IMR-90 (cell line): ENCODE data around the gene FGD3. TPM values are rescaled to one million over a fixed set of nuclear protein-coding genes. Genes with fewer than 3 reads are reported as not detected.

Experiments
- ATAC-seq: fragments of 200-7000 bp; cut with Tn5 transposase; 2 replicates; pipeline ENCODE4 v1.9.1; 2020; ENCODE audit warnings: low read depth, mild to moderate bottlenecking, moderate library complexity
- BruUV-seq: library from RNA; stranded (reverse); fragments of 400-500 nt; replicated peaks from 2 replicates; lab custom pipeline; 2021; lab: Mats Ljungman, UMichigan
- CTCF ChIA-PET: fragments of 300-600 bp; formaldehyde crosslinking; extraction: SDS; loops from one replicate; lab custom pipeline; 2021; ENCODE audit warnings: antibody characterized with exemption; lab: Yijun Ruan, JAX
- POLR2A ChIA-PET: fragments of 300-600 bp; sonication (Branson Sonifier 250); formaldehyde crosslinking; loops from one replicate; lab custom pipeline; 2022; ENCODE audit warnings: antibody characterized with exemption; ENCODE audit not compliant: unreplicated experiment; lab: Charles Lee
- DNase-seq: peaks from one replicate; pipeline ENCODE4 v3.0.0; 2013
- H2AFZ ChIP-seq: replicated peaks from 2 replicates; pipeline ENCODE3; 2013; ENCODE audit warnings: low read length, mild to moderate bottlenecking; ENCODE audit not compliant: poor library complexity
- H2AK5ac ChIP-seq: 2 replicates; pipeline ENCODE4 v1.6.1; 2013; ENCODE audit warnings: low read depth, low read length, inconsistent platforms
- H2AK9ac ChIP-seq: replicated peaks from 2 replicates; pipeline ENCODE3; 2013; ENCODE audit warnings: mild to moderate bottlenecking, low read depth, low read length, moderate library complexity; ENCODE audit not compliant: poor library complexity
- H2BK120ac ChIP-seq: 2 replicates; pipeline ENCODE4 v1.6.1; 2013; ENCODE audit warnings: low read depth, low read length, inconsistent platforms
- H2BK15ac ChIP-seq: 3 replicates; pipeline ENCODE4 v1.6.1; 2013; ENCODE audit warnings: low read depth, low read length, inconsistent platforms
- H2BK20ac ChIP-seq: 2 replicates; pipeline ENCODE4 v1.6.1; 2013; ENCODE audit warnings: low read depth, mild to moderate bottlenecking, inconsistent platforms, low read length, moderate library complexity
- H2BK5ac ChIP-seq: 2 replicates; pipeline ENCODE4 v1.6.1; 2013; ENCODE audit warnings: mild to moderate bottlenecking, low read depth, low read length, inconsistent platforms; ENCODE audit not compliant: poor library complexity, severe bottlenecking
- H3K14ac ChIP-seq: replicated peaks from 2 replicates; pipeline ENCODE4 v1.6.1; 2013; ENCODE audit warnings: low read depth, low read length, inconsistent platforms
- H3K18ac ChIP-seq: 2 replicates; pipeline ENCODE4 v1.6.1; 2013; ENCODE audit warnings: low read depth, low read length, control low read depth
- H3K23ac ChIP-seq: 2 replicates; pipeline ENCODE4 v1.6.1; 2013; ENCODE audit warnings: low read depth, low read length, inconsistent platforms
- H3K27ac ChIP-seq: 2 replicates; pipeline ENCODE4 v1.5.1; 2013; ENCODE audit warnings: mild to moderate bottlenecking, control low read depth, low read length; ENCODE audit not compliant: insufficient read depth
- H3K27me3 ChIP-seq: 2 replicates; pipeline ENCODE4 v1.6.1; 2013; ENCODE audit warnings: low read length; ENCODE audit not compliant: control insufficient read depth, insufficient read depth
- H3K36me3 ChIP-seq: 2 replicates; pipeline ENCODE4 v1.6.1; 2013; ENCODE audit warnings: low read length, mixed read lengths; ENCODE audit not compliant: control insufficient read depth, insufficient read depth
- H3K4ac ChIP-seq: 2 replicates; pipeline ENCODE4 v1.6.1; 2013; ENCODE audit warnings: low read depth, low read length, inconsistent platforms
- H3K4me1 ChIP-seq: 2 replicates; pipeline ENCODE4 v1.6.1; 2013; ENCODE audit warnings: low read length, mixed read lengths; ENCODE audit not compliant: control insufficient read depth, insufficient read depth
- H3K4me2 ChIP-seq: 2 replicates; pipeline ENCODE4 v1.6.1; 2013; ENCODE audit warnings: low read depth, mild to moderate bottlenecking, control low read depth, low read length, moderate library complexity
- H3K4me3 ChIP-seq: 2 replicates; pipeline ENCODE4 v1.5.1; 2013; ENCODE audit warnings: low read depth, mild to moderate bottlenecking, control low read depth, low read length, moderate library complexity; ENCODE audit not compliant: insufficient read depth
- H3K56ac ChIP-seq: 2 replicates; pipeline ENCODE4 v1.6.1; 2013; ENCODE audit warnings: low read length, inconsistent platforms; ENCODE audit not compliant: insufficient read depth; ENCODE audit errors: extremely low read depth
- H3K79me1 ChIP-seq, 2 experiments: 2 replicates each; pipeline ENCODE4 v1.6.1; 2013; ENCODE audit warnings: low read length in 2 of 2, inconsistent platforms in 1 of 2, low read depth in 1 of 2
- H3K9ac ChIP-seq: 2 replicates; pipeline ENCODE4 v1.6.1; 2013; ENCODE audit warnings: low read depth, low read length, control low read depth
- H3K9me1 ChIP-seq: 2 replicates; pipeline ENCODE4 v1.6.1; 2013; ENCODE audit warnings: low read length, inconsistent platforms; ENCODE audit not compliant: insufficient read depth
- H3K9me3 ChIP-seq: 2 replicates; pipeline ENCODE4 v1.6.1; 2013; ENCODE audit warnings: low read length; ENCODE audit not compliant: control insufficient read depth, insufficient read depth
- H4K20me1 ChIP-seq: 2 replicates; pipeline ENCODE4 v1.6.1; 2013; ENCODE audit warnings: low read length, inconsistent platforms; ENCODE audit not compliant: insufficient read depth
- H4K5ac ChIP-seq: 2 replicates; pipeline ENCODE4 v1.6.1; 2013; ENCODE audit warnings: mild to moderate bottlenecking, low read depth, low read length, control low read depth
- H4K8ac ChIP-seq, 2 experiments: 2 replicates each; pipeline ENCODE4 v1.6.1; 2013; ENCODE audit warnings: low read depth in 2 of 2, low read length in 2 of 2, control low read depth in 1 of 2, inconsistent platforms in 1 of 2
- H4K91ac ChIP-seq: 2 replicates; pipeline ENCODE4 v1.6.1; 2013; ENCODE audit warnings: low read depth, low read length, inconsistent platforms; ENCODE audit not compliant: insufficient read depth
- BHLHE40 ChIP-seq: fragments of 150-350 bp; IDR thresholded peaks from 2 replicates; pipeline ENCODE4 v1.6.1; 2016; ENCODE audit warnings: mild to moderate bottlenecking, low read depth, low read length
- CEBPB ChIP-seq: IDR thresholded peaks from 2 replicates; pipeline ENCODE4 v1.6.1; 2012; ENCODE audit warnings: low read depth, low read length, improper control_type of control experiment
- CHD1 ChIP-seq: IDR thresholded peaks from 2 replicates; pipeline ENCODE4 v1.6.1; 2012; ENCODE audit warnings: low read depth, low read length, improper control_type of control experiment
- CTCF ChIP-seq: conservative IDR thresholded peaks from 2 replicates; pipeline ENCODE4 v1.5.1; 2012; ENCODE audit warnings: mild to moderate bottlenecking, low read depth, low read length, improper control_type of control experiment
- ELK1 ChIP-seq: fragments of 150-350 bp; IDR thresholded peaks from 2 replicates; pipeline ENCODE4 v1.6.1; 2016; ENCODE audit warnings: low read depth, mild to moderate bottlenecking, low read length, moderate library complexity, borderline replicate concordance
- MAFK ChIP-seq: IDR thresholded peaks from 2 replicates; pipeline ENCODE4 v1.6.1; 2012; ENCODE audit warnings: low read depth, low read length, improper control_type of control experiment
- MAZ ChIP-seq: IDR thresholded peaks from 2 replicates; pipeline ENCODE4 v1.6.1; 2012; ENCODE audit warnings: low read depth, mild to moderate bottlenecking, low read length, improper control_type of control experiment, moderate library complexity, borderline replicate concordance
- MXI1 ChIP-seq: IDR thresholded peaks from 2 replicates; pipeline ENCODE4 v1.6.1; 2012; ENCODE audit warnings: low read depth, mild to moderate bottlenecking, low read length, moderate library complexity, borderline replicate concordance
- NFE2L2 ChIP-seq: fragments of 150-350 bp; IDR thresholded peaks from 2 replicates; pipeline ENCODE4 v1.6.1; 2016; ENCODE audit warnings: low read depth, mild to moderate bottlenecking, low read length
- POLR2A ChIP-seq: IDR thresholded peaks from 2 replicates; pipeline ENCODE4 v1.6.1; 2012; ENCODE audit warnings: mild to moderate bottlenecking, low read depth, low read length
- RAD21 ChIP-seq: IDR thresholded peaks from 2 replicates; pipeline ENCODE4 v1.6.1; 2012; ENCODE audit warnings: low read length, improper control_type of control experiment
- RCOR1 ChIP-seq: IDR thresholded peaks from 2 replicates; pipeline ENCODE4 v1.6.1; 2012; ENCODE audit warnings: mild to moderate bottlenecking, low read length, improper control_type of control experiment; ENCODE audit not compliant: insufficient replicate concordance
- RFX5 ChIP-seq: IDR thresholded peaks from 2 replicates; pipeline ENCODE4 v1.8.0; 2012; ENCODE audit warnings: low read depth, mild to moderate bottlenecking, low read length, moderate library complexity
- SMC3 ChIP-seq: fragments of 150-350 bp; IDR thresholded peaks from 2 replicates; pipeline ENCODE4 v1.6.1; 2016; ENCODE audit warnings: low read depth, mild to moderate bottlenecking, antibody characterized with exemption, low read length, moderate library complexity
- USF2 ChIP-seq: fragments of 150-350 bp; IDR thresholded peaks from 2 replicates; pipeline ENCODE4 v1.6.1; 2017; ENCODE audit warnings: mild to moderate bottlenecking, antibody characterized with exemption, low read length, low read depth
- WGBS, 2 experiments: methylation state at CpG; one replicate each; pipeline versions ENCODE4 v1.1.5 to v1.1.7; 2013; ENCODE audit warnings: missing lambda C conversion rate in 2 of 2; ENCODE audit not compliant: insufficient read length in 1 of 2; ENCODE audit errors: extremely low coverage in 2 of 2; 5-methylcytosine and 5-hydroxymethylcytosine counted together
- dilution Hi-C: fragments of 300-500 bp; cut with HindIII; formaldehyde crosslinking; loops from one replicate; pipeline ENCODE4 v1.14.3; 2018; ENCODE audit warnings: low sequenced_read_pairs; ENCODE audit not compliant: unreplicated experiment
- in situ Hi-C: fragments of 300-500 bp; cut with MboI; formaldehyde crosslinking; loops from 3 replicates; pipeline ENCODE4 v1.14.3; 2019; ENCODE audit warnings: low sequenced_read_pairs, inconsistent platforms, mixed read lengths
- intact Hi-C: fragments of 100-400 bp; cut with micrococcal nuclease; formaldehyde crosslinking; loops from 2 replicates; pipeline ENCODE4 v1.10.0; 2022
- polyA plus RNA-seq, 3 experiments: library from polyadenylated mRNA; depleted of rRNA; stranded (reverse); fragments of >200 nt; gene quantifications; 2 replicates each; pipeline ENCODE4 v1.2.3, GENCODE V29; 2012; ENCODE audit warnings: low replicate concordance in 1 of 3
- total RNA-seq: library from RNA; depleted of rRNA; stranded (reverse); fragments of >200 nt; gene quantifications from 2 replicates; pipeline ENCODE4 v1.2.3, GENCODE V29; 2012

FGD3 gene
- total and polyA plus RNA-seq, 2 of the 4 experiments (the other 2 are of a cell fraction) = not detected

GRCh38 chr9:93048566-93049448, 101.5 kb downstream of the FGD3 start:
- H3K4me1 ChIP-seq = no peaks in the 10 kb centered on the region
- no peak overlapping the region for H3K4ac ChIP-seq
- DNase-seq (no peak), ATAC-seq (no peak)
- no peak overlapping the region for H3K18ac ChIP-seq
- no peak overlapping the region for H3K4me2 ChIP-seq
- CTCF ChIA-PET = no interaction called here
- no peak overlapping the region for H4K91ac ChIP-seq
- H2AK9ac ChIP-seq = no peak overlapping the region
- 85% methylated on average over 5 of the region's 8 CpGs; no CpG with 5 or more reads in 1 of the 2 experiments for WGBS, 2 experiments
- no peaks in the 10 kb centered on the region for H3K9me1 ChIP-seq
- H3K9ac ChIP-seq = no peak overlapping the region
- H3K79me1 ChIP-seq = no peaks in the 10 kb centered on the region
- H3K27me3 ChIP-seq = peaks cover 20% of the 10 kb centered on the region
- no peaks in the 10 kb centered on the region; the same call in 1 of the 2 replicates for H3K9me3 ChIP-seq
- no peak overlapping the region for H4K5ac ChIP-seq
- no peak overlapping the region for H2BK20ac ChIP-seq
- H2BK5ac ChIP-seq = no peak overlapping the region
- no peak overlapping the region for H2BK120ac ChIP-seq
- no peak overlapping the region for H2BK15ac ChIP-seq
- no peaks in the 10 kb centered on the region for H3K36me3 ChIP-seq
- no peak overlapping the region for H3K4me3 ChIP-seq
- dilution Hi-C loops (no loop called here), intact Hi-C loops (no loop called here), in situ Hi-C loops (no loop called here)
- POLR2A ChIA-PET = no interaction called here
- H3K27ac ChIP-seq = no peak overlapping the region
- H4K20me1 ChIP-seq = no peaks in the 10 kb centered on the region
- no peak overlapping the region for H3K56ac ChIP-seq
- H3K23ac ChIP-seq = no peak overlapping the region
- H2AK5ac ChIP-seq = no peak overlapping the region
- no peak overlapping the region for H2AFZ ChIP-seq
- no peak overlapping the region for H3K14ac ChIP-seq
- BruUV-seq = no TSS peak
- H4K8ac ChIP-seq = no peak overlapping the region
- TF ChIP-seq ELK1 (no peak), BHLHE40 (no peak), CHD1 (no peak), POLR2A (no peak), NFE2L2 (no peak), CTCF (no peak), MAZ (no peak), MAFK (no peak), RAD21 (no peak), CEBPB (no peak), RCOR1 (no peak), MXI1 (no peak), SMC3 (no peak), RFX5 (no peak), USF2 (no peak)
